IMR-90 (cell line): ENCODE measurements around the gene BAZ2B. TPM values are rescaled to one million over a fixed set of nuclear protein-coding genes. Genes with fewer than 3 reads are reported as not detected.

Experiments
- ATAC-seq: fragments of 200-7000 bp; cut with Tn5 transposase; 2 replicates; pipeline ENCODE4 v1.9.1; 2020; ENCODE audit warnings: low read depth, mild to moderate bottlenecking, moderate library complexity
- BruUV-seq: library from RNA; stranded (reverse); fragments of 400-500 nt; replicated peaks from 2 replicates; lab custom pipeline; 2021; lab: Mats Ljungman, UMichigan
- CTCF ChIA-PET: fragments of 300-600 bp; formaldehyde crosslinking; extraction: SDS; loops from one replicate; lab custom pipeline; 2021; ENCODE audit warnings: antibody characterized with exemption; lab: Yijun Ruan, JAX
- POLR2A ChIA-PET: fragments of 300-600 bp; sonication (Branson Sonifier 250); formaldehyde crosslinking; loops from one replicate; lab custom pipeline; 2022; ENCODE audit warnings: antibody characterized with exemption; ENCODE audit not compliant: unreplicated experiment; lab: Charles Lee
- DNase-seq: peaks from one replicate; pipeline ENCODE4 v3.0.0; 2013
- H2AFZ ChIP-seq: replicated peaks from 2 replicates; pipeline ENCODE3; 2013; ENCODE audit warnings: low read length, mild to moderate bottlenecking; ENCODE audit not compliant: poor library complexity
- H2AK5ac ChIP-seq: 2 replicates; pipeline ENCODE4 v1.6.1; 2013; ENCODE audit warnings: low read depth, low read length, inconsistent platforms
- H2AK9ac ChIP-seq: replicated peaks from 2 replicates; pipeline ENCODE3; 2013; ENCODE audit warnings: mild to moderate bottlenecking, low read depth, low read length, moderate library complexity; ENCODE audit not compliant: poor library complexity
- H2BK120ac ChIP-seq: 2 replicates; pipeline ENCODE4 v1.6.1; 2013; ENCODE audit warnings: low read depth, low read length, inconsistent platforms
- H2BK15ac ChIP-seq: 3 replicates; pipeline ENCODE4 v1.6.1; 2013; ENCODE audit warnings: low read depth, low read length, inconsistent platforms
- H2BK20ac ChIP-seq: 2 replicates; pipeline ENCODE4 v1.6.1; 2013; ENCODE audit warnings: low read depth, mild to moderate bottlenecking, inconsistent platforms, low read length, moderate library complexity
- H2BK5ac ChIP-seq: 2 replicates; pipeline ENCODE4 v1.6.1; 2013; ENCODE audit warnings: mild to moderate bottlenecking, low read depth, low read length, inconsistent platforms; ENCODE audit not compliant: poor library complexity, severe bottlenecking
- H3K14ac ChIP-seq: replicated peaks from 2 replicates; pipeline ENCODE4 v1.6.1; 2013; ENCODE audit warnings: low read depth, low read length, inconsistent platforms
- H3K18ac ChIP-seq: 2 replicates; pipeline ENCODE4 v1.6.1; 2013; ENCODE audit warnings: low read depth, low read length, control low read depth
- H3K23ac ChIP-seq: 2 replicates; pipeline ENCODE4 v1.6.1; 2013; ENCODE audit warnings: low read depth, low read length, inconsistent platforms
- H3K27ac ChIP-seq: 2 replicates; pipeline ENCODE4 v1.5.1; 2013; ENCODE audit warnings: mild to moderate bottlenecking, control low read depth, low read length; ENCODE audit not compliant: insufficient read depth
- H3K27me3 ChIP-seq: 2 replicates; pipeline ENCODE4 v1.6.1; 2013; ENCODE audit warnings: low read length; ENCODE audit not compliant: control insufficient read depth, insufficient read depth
- H3K36me3 ChIP-seq: 2 replicates; pipeline ENCODE4 v1.6.1; 2013; ENCODE audit warnings: low read length, mixed read lengths; ENCODE audit not compliant: control insufficient read depth, insufficient read depth
- H3K4ac ChIP-seq: 2 replicates; pipeline ENCODE4 v1.6.1; 2013; ENCODE audit warnings: low read depth, low read length, inconsistent platforms
- H3K4me1 ChIP-seq: 2 replicates; pipeline ENCODE4 v1.6.1; 2013; ENCODE audit warnings: low read length, mixed read lengths; ENCODE audit not compliant: control insufficient read depth, insufficient read depth
- H3K4me2 ChIP-seq: 2 replicates; pipeline ENCODE4 v1.6.1; 2013; ENCODE audit warnings: low read depth, mild to moderate bottlenecking, control low read depth, low read length, moderate library complexity
- H3K4me3 ChIP-seq: 2 replicates; pipeline ENCODE4 v1.5.1; 2013; ENCODE audit warnings: low read depth, mild to moderate bottlenecking, control low read depth, low read length, moderate library complexity; ENCODE audit not compliant: insufficient read depth
- H3K56ac ChIP-seq: 2 replicates; pipeline ENCODE4 v1.6.1; 2013; ENCODE audit warnings: low read length, inconsistent platforms; ENCODE audit not compliant: insufficient read depth; ENCODE audit errors: extremely low read depth
- H3K79me1 ChIP-seq, 2 experiments: 2 replicates each; pipeline ENCODE4 v1.6.1; 2013; ENCODE audit warnings: low read length in 2 of 2, inconsistent platforms in 1 of 2, low read depth in 1 of 2
- H3K9ac ChIP-seq: 2 replicates; pipeline ENCODE4 v1.6.1; 2013; ENCODE audit warnings: low read depth, low read length, control low read depth
- H3K9me1 ChIP-seq: 2 replicates; pipeline ENCODE4 v1.6.1; 2013; ENCODE audit warnings: low read length, inconsistent platforms; ENCODE audit not compliant: insufficient read depth
- H3K9me3 ChIP-seq: 2 replicates; pipeline ENCODE4 v1.6.1; 2013; ENCODE audit warnings: low read length; ENCODE audit not compliant: control insufficient read depth, insufficient read depth
- H4K20me1 ChIP-seq: 2 replicates; pipeline ENCODE4 v1.6.1; 2013; ENCODE audit warnings: low read length, inconsistent platforms; ENCODE audit not compliant: insufficient read depth
- H4K5ac ChIP-seq: 2 replicates; pipeline ENCODE4 v1.6.1; 2013; ENCODE audit warnings: mild to moderate bottlenecking, low read depth, low read length, control low read depth
- H4K8ac ChIP-seq, 2 experiments: 2 replicates each; pipeline ENCODE4 v1.6.1; 2013; ENCODE audit warnings: low read depth in 2 of 2, low read length in 2 of 2, control low read depth in 1 of 2, inconsistent platforms in 1 of 2
- H4K91ac ChIP-seq: 2 replicates; pipeline ENCODE4 v1.6.1; 2013; ENCODE audit warnings: low read depth, low read length, inconsistent platforms; ENCODE audit not compliant: insufficient read depth
- BHLHE40 ChIP-seq: fragments of 150-350 bp; IDR thresholded peaks from 2 replicates; pipeline ENCODE4 v1.6.1; 2016; ENCODE audit warnings: mild to moderate bottlenecking, low read depth, low read length
- CEBPB ChIP-seq: IDR thresholded peaks from 2 replicates; pipeline ENCODE4 v1.6.1; 2012; ENCODE audit warnings: low read depth, low read length, improper control_type of control experiment
- CHD1 ChIP-seq: IDR thresholded peaks from 2 replicates; pipeline ENCODE4 v1.6.1; 2012; ENCODE audit warnings: low read depth, low read length, improper control_type of control experiment
- CTCF ChIP-seq: conservative IDR thresholded peaks from 2 replicates; pipeline ENCODE4 v1.5.1; 2012; ENCODE audit warnings: mild to moderate bottlenecking, low read depth, low read length, improper control_type of control experiment
- ELK1 ChIP-seq: fragments of 150-350 bp; IDR thresholded peaks from 2 replicates; pipeline ENCODE4 v1.6.1; 2016; ENCODE audit warnings: low read depth, mild to moderate bottlenecking, low read length, moderate library complexity, borderline replicate concordance
- FOS ChIP-seq: fragments of 150-350 bp; IDR thresholded peaks from 2 replicates; pipeline ENCODE4 v1.6.1; 2016; ENCODE audit warnings: low read depth, low read length
- MAFK ChIP-seq: IDR thresholded peaks from 2 replicates; pipeline ENCODE4 v1.6.1; 2012; ENCODE audit warnings: low read depth, low read length, improper control_type of control experiment
- MAZ ChIP-seq: IDR thresholded peaks from 2 replicates; pipeline ENCODE4 v1.6.1; 2012; ENCODE audit warnings: low read depth, mild to moderate bottlenecking, low read length, improper control_type of control experiment, moderate library complexity, borderline replicate concordance
- MXI1 ChIP-seq: IDR thresholded peaks from 2 replicates; pipeline ENCODE4 v1.6.1; 2012; ENCODE audit warnings: low read depth, mild to moderate bottlenecking, low read length, moderate library complexity, borderline replicate concordance
- NFE2L2 ChIP-seq: fragments of 150-350 bp; IDR thresholded peaks from 2 replicates; pipeline ENCODE4 v1.6.1; 2016; ENCODE audit warnings: low read depth, mild to moderate bottlenecking, low read length
- POLR2A ChIP-seq: IDR thresholded peaks from 2 replicates; pipeline ENCODE4 v1.6.1; 2012; ENCODE audit warnings: mild to moderate bottlenecking, low read depth, low read length
- RAD21 ChIP-seq: IDR thresholded peaks from 2 replicates; pipeline ENCODE4 v1.6.1; 2012; ENCODE audit warnings: low read length, improper control_type of control experiment
- RCOR1 ChIP-seq: IDR thresholded peaks from 2 replicates; pipeline ENCODE4 v1.6.1; 2012; ENCODE audit warnings: mild to moderate bottlenecking, low read length, improper control_type of control experiment; ENCODE audit not compliant: insufficient replicate concordance
- RFX5 ChIP-seq: IDR thresholded peaks from 2 replicates; pipeline ENCODE4 v1.8.0; 2012; ENCODE audit warnings: low read depth, mild to moderate bottlenecking, low read length, moderate library complexity
- SMC3 ChIP-seq: fragments of 150-350 bp; IDR thresholded peaks from 2 replicates; pipeline ENCODE4 v1.6.1; 2016; ENCODE audit warnings: low read depth, mild to moderate bottlenecking, antibody characterized with exemption, low read length, moderate library complexity
- WGBS, 2 experiments: methylation state at CpG; one replicate each; pipeline versions ENCODE4 v1.1.5 to v1.1.7; 2013; ENCODE audit warnings: missing lambda C conversion rate in 2 of 2; ENCODE audit not compliant: insufficient read length in 1 of 2; ENCODE audit errors: extremely low coverage in 2 of 2; 5-methylcytosine and 5-hydroxymethylcytosine counted together
- dilution Hi-C: fragments of 300-500 bp; cut with HindIII; formaldehyde crosslinking; loops from one replicate; pipeline ENCODE4 v1.14.3; 2018; ENCODE audit warnings: low sequenced_read_pairs; ENCODE audit not compliant: unreplicated experiment
- in situ Hi-C: fragments of 300-500 bp; cut with MboI; formaldehyde crosslinking; loops from 3 replicates; pipeline ENCODE4 v1.14.3; 2019; ENCODE audit warnings: low sequenced_read_pairs, inconsistent platforms, mixed read lengths
- intact Hi-C: fragments of 100-400 bp; cut with micrococcal nuclease; formaldehyde crosslinking; loops from 2 replicates; pipeline ENCODE4 v1.10.0; 2022
- polyA plus RNA-seq, 3 experiments: library from polyadenylated mRNA; depleted of rRNA; stranded (reverse); fragments of >200 nt; gene quantifications; 2 replicates each; pipeline ENCODE4 v1.2.3, GENCODE V29; 2012; ENCODE audit warnings: low replicate concordance in 1 of 3
- total RNA-seq: library from RNA; depleted of rRNA; stranded (reverse); fragments of >200 nt; gene quantifications from 2 replicates; pipeline ENCODE4 v1.2.3, GENCODE V29; 2012
- TF ChIP-seq, protein P1 (sequence below): fragments of 150-350 bp; IDR thresholded peaks from 2 replicates; pipeline ENCODE4 v1.6.1; 2017; ENCODE audit warnings: mild to moderate bottlenecking, antibody characterized with exemption, low read length, low read depth

BAZ2B gene
- total and polyA plus RNA-seq, 2 of the 4 experiments (the other 2 are of a cell fraction): 8.9 to 42.1 TPM

DNA sequence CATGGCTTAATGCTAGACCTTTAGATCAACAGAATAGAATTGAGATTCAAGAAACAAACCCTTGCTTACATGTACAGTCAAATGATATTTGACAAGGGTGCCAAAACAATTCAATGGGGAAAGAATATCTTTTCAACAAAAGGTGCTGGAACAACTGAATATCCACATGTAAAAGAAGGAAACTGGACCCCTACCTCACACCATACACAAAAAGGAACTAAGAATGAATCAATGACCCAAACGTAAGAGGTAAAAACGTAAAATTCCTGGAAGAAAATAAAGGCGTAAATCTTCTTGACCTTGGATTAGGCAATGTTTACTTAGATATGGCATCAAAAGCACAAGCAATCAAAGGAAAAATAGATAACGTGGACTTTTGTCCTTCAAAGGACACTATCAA is 43.1 kb downstream of the BAZ2B start:
- H4K8ac ChIP-seq: no peak overlapping the region
- H3K56ac ChIP-seq: no peak overlapping the region
- H4K20me1 ChIP-seq: no peaks in the 10 kb centered on the region; the same call in 1 of the 2 replicates
- WGBS, 2 experiments: no CpG with 5 or more reads among the region's 4 CpGs
- H2BK120ac ChIP-seq: no peak overlapping the region
- no peak overlapping the region for H4K91ac ChIP-seq
- H2AK9ac ChIP-seq: no peak overlapping the region
- no TSS peak for BruUV-seq
- DNase-seq (no peak), ATAC-seq (no peak)
- no peak overlapping the region for H4K5ac ChIP-seq
- H3K4me3 ChIP-seq: no peak overlapping the region
- H3K4ac ChIP-seq: no peak overlapping the region
- H2AK5ac ChIP-seq: no peak overlapping the region
- ChIA-PET CTCF (no interaction called here), POLR2A (no interaction called here)
- no peak overlapping the region for H3K4me2 ChIP-seq
- no peak overlapping the region for H2BK15ac ChIP-seq
- H3K23ac ChIP-seq: no peak overlapping the region
- no peak overlapping the region for H3K18ac ChIP-seq
- in situ Hi-C loops: no loop called here
- peaks cover 16 to 29% of the 10 kb centered on the region in 2 experiments for H3K79me1 ChIP-seq
- H3K4me1 ChIP-seq: no peaks in the 10 kb centered on the region
- H3K14ac ChIP-seq: no peak overlapping the region
- no peak overlapping the region for H2BK20ac ChIP-seq
- no peak overlapping the region for H3K27ac ChIP-seq
- 0 out of 2 replicates have a peak, but pooled peaks cover 3% of the 10 kb centered on the region for H3K9me3 ChIP-seq
- H2AFZ ChIP-seq: no peak overlapping the region
- no peak for TF ChIP-seq RCOR1
- no peak for TF ChIP-seq MAFK
- no peak for TF ChIP-seq ELK1
- TF ChIP-seq CTCF: no peak
- no peak for TF ChIP-seq MAZ
- TF ChIP-seq BHLHE40: no peak
- TF ChIP-seq RFX5: no peak
- no peak for TF ChIP-seq CEBPB
- TF ChIP-seq SMC3: no peak
- no peak for TF ChIP-seq RAD21
- TF ChIP-seq, protein P1, sequence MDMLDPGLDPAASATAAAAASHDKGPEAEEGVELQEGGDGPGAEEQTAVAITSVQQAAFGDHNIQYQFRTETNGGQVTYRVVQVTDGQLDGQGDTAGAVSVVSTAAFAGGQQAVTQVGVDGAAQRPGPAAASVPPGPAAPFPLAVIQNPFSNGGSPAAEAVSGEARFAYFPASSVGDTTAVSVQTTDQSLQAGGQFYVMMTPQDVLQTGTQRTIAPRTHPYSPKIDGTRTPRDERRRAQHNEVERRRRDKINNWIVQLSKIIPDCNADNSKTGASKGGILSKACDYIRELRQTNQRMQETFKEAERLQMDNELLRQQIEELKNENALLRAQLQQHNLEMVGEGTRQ: no peak
- TF ChIP-seq NFE2L2: no peak
- TF ChIP-seq POLR2A: no peak
- TF ChIP-seq CHD1: no peak
- TF ChIP-seq FOS: no peak
- TF ChIP-seq MXI1: no peak
- no peak overlapping the region for H3K9ac ChIP-seq
- H2BK5ac ChIP-seq: no peak overlapping the region
- H3K9me1 ChIP-seq: no peaks in the 10 kb centered on the region
- H3K27me3 ChIP-seq: no peaks in the 10 kb centered on the region
- dilution Hi-C loops: no loop called here
- no peaks in the 10 kb centered on the region for H3K36me3 ChIP-seq
- intact Hi-C loops: no loop called here
